ENCODE results near the gene KIF3B.
"Not testable (repeated sequence)": the region's sequence is repeated elsewhere in the genome, so short reads cannot be mapped to it uniquely, and the experiment has no call there.

KIF3B gene

DNA sequence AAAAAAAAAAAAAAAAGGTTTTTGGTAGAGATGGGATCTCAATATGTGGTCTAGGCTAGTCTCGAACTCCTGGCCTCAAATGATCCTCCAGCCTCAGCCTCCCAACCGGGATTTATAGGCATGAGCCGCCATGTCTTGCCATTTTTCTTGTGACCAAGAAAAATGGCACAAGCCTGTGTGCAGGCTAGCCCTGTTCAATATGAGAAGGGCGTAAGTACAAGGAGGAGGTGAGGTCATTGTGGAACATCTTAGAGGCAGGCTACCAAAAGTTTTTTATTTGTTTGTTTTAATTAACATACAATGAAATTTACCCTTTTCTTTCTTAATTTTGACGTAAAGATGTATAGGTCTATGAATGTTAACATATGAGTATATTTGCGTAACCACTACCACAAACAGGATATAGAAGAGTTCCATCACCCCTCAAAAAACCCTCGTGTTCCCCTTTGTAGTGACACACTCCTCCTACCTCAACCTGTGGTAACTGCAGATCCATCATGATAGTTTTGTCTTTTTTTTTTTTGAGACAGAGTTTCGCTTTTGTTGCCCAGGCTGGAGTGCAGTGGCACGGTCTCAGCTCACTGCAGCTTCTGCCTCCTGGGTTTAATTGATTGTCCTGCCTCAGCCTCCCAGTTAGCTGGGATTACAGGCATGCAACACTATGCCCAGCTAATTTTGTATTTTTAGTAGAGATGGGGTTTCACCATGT lies 28.3 kb upstream of the KIF3B start:
- DNase-seq = no peak

DNA sequence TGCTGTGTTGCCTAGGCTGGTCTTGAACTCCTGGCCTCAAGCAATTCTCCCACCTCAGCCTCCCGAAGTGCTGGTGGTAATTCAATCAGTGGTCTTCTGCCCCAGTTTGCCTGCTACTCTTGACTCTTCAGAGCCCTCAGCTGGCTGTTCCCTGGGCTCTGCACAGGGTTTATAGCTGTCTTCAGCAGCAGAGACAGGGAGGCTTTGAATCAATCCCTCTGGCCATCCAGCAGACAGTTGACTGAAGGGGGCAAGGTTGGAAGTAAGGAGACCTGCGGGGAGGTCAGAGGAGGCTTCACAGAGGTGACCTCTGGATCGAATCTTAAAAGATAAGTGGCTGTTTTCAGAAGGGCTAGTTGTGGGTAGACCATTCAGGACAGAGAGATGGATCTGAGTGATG lies 26.0 kb upstream of the KIF3B start:
- DNase-seq = no peak

DNA sequence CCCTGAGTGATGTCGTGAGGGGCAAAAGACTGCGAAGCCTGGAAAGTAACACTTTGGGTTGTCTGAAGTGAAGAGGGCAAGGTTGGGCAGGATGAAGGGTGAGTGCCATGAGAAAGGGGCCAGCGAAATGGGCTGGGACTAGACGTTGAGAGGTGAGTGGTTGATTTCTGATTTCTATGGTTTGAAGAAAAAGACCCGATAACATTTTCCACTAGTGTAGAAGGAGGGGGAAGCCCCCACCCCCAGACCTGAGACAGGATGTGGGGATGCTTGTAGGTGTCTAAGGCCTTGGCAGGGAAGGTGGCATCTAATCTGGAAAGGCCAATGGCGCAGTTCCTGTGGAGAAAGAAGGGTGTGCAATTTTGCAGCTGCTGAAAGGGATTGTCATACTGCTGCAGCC lies 25.3 kb upstream of the KIF3B start:
- DNase-seq = no peak

DNA sequence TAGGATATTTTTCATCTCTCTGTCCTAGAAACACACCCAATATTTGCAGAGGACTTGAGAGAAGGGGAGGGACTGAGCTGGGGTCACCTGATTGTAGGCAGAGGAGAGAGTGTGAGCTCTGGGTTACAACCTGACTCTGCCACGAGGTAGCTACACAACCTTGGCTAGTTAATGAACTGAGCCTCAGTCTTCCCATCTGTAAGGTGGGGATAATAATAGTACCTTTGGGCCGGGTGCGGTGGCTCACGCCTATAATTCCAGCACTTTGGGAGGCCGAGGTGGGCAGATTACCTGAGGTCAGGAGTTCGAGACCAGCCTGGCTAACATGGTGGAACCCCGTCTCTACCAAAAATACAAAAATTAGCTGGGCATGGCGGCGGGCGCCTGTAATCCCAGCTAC lies 16.5 kb upstream of the KIF3B start:
- DNase-seq = not testable (repeated sequence)

DNA sequence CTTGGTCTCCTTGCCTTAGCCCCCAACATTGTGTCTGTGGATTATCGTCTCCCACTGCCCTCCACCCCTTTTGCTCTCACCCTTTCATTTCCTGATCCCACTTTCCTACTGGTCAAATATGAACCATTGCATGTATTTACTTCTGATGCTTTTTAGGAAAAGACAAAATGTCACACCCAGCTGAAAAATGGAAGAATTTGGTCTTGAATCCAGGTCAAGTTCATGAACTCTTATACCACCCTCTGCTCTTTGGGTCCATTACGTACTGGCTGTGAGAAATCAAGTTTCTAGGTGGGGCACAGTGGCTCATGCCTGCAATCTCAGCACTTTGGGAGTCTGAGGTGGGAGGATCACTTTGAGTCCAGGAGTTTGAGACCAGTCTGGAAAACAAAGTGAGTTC lies 15.8 kb upstream of the KIF3B start:
- DNase-seq = no peak

GRCh38 chr20:32263398-32263954 lies 14.0 kb upstream of the KIF3B start:
- DNase-seq = no peak

- no peak for DNase-seq
Measured at GRCh38 chr20:32271620-32272019, 5.8 kb upstream of the KIF3B start.

GRCh38 chr20:32274359-32274758 lies 3.1 kb upstream of the KIF3B start:
- no peak for DNase-seq

- DNase-seq = not testable (repeated sequence)
Measured at GRCh38 chr20:32275163-32275562, 2.3 kb upstream of the KIF3B start.

GRCh38 chr20:32278199-32278643 lies 770 bp downstream of the KIF3B start:
- DNase-seq = no peak

DNA sequence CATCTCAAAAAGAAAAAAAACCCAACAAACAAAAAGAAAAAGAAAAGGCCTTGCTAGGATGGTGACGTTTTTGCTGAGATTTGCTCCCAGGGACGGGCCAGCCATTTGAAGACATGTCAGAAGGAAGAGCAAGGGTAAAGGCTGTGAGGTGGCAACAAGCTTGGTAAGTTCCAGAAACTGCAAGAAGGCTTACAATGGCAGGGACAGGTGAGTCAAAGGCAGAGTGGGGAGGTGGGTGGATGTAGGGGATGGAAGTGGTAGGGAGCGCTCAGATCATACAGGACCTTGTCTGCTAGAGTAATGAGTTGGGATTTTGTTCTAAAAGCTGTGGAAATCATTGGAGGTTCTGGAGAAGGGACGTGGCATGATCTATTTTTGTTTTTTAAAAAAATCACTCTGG lies 4.3 kb downstream of the KIF3B start:
- no peak for DNase-seq

DNA sequence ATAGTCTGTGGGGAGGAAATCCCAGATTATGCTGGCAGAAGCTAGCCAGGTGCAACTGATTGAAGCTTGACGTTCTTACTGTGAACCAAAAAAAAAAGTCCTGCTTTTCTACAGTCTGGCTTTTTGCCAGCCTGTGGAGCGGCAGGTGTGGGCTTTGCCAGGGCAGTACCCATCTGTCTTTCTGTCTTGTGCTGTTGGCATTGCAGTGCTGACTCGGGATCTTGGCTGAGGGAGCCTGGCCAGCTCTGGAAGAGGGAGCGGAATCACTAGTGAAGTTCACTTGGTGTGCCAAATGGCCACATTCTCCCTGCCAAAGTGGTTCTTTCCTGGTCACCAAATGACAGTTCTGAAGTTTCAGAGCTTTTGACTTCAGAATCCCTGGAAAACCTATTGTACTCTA lies 5.0 kb downstream of the KIF3B start:
- DNase-seq = peak; percentile 45

DNA sequence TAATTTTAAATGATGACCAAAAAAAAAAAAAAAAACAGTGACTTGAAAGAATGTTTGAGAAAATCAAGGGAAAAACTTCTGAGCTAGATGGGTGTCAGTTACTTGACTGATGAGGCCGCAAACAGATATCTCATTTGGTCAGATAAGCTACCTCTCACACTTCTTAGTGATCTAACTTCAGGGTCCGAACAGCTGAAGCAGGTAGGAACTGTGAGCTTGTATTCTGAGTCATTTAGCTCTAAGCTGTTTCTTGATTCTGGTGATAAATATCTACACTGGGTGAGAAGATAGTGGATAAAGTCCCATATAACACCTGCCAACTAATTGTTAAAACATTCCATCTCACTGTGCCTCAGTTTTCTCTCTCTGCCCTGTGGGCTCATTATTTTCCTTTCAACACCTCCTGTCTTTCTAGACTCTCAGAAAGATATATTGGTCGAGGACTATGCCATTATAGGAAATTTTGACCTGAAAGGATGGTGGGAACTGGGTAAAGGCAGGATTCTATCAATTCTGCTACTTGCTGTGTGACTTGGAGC lies 7.7 kb downstream of the KIF3B start:
- no peak for DNase-seq

DNA sequence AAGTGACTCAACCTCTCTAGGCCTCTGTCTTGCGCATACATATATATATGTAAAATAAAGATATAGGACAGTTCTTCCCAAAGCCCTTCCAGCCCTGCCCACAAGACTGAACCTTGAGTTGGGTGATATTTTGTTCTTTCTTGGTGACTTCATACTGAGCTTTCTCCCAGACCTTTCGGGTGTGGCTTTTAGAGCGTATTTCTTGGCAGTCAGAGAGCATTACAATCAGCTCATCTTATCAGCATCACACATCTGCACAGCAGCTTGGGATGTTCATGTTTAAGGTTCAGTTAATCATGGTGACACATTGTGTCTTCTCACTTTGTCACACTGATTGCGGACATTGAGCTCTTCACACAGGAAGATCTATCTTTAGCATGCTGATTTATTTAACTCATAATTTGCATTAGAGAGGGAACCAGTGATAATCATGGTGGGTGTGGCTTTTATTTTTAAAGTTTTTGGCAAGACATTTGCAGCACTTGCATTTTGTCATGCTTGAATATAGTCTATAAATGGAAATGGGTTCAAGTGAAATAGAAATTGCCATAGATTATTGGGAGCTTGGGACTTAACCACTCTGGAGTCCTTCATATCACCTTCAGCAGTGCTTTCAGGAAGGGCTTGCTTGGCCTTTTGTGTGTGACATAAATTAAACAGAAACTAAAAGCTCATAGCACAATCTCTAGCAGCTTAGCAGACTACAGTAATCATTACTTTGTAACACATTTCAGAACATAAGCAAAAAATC lies 8.3 kb downstream of the KIF3B start:
- no peak for DNase-seq

DNA sequence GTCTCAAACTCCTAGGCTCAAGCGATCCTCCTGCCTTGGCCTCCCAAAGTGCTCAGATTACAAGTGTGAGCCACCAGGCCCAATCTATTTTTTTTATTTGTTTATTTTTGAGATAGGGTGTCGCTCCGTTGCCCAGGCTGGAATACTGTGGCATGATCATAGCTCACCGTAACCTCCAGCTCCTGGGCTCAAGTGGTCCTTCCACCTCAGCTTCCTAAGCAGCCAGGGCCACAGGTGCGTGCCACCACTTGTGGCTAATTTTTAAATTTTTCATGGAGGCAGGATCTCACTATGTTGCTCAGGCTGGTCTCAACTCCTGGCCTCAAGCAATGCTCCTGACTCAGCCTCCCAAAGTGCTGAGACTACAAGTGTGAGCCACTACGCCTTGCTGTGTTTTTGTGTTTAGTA lies 9.8 kb downstream of the KIF3B start:
- DNase-seq = no peak

DNA sequence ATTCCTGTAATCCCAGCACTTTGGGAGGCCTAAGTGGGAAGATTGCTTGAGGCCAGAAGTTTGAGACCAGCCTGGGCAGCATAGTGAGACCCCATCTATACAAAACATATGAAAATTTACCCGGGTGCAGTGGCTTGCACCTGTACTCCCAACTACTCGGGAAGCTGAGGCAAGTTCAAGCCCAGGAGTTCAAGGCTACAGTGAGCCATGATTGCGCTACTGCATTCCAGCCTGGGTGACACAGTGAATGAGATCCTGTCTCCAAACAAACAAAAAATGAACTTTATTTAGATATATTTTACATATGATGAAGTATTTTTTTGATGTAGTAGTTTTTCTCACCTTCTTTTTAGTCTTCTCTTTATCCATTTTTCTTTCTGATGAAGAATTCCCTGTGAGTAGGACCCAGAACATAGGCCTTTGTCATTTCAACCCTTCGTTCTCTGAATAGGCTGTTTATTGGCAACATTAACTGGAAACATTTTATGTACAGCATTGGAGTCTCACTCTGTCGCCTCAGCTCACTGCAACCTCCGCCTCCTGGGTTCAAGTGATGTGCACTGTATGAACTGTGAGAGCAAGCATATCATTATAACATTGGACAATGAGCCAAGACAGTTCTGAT lies 10.9 kb downstream of the KIF3B start:
- no peak for DNase-seq

GRCh38 chr20:32289299-32289660 lies 11.8 kb downstream of the KIF3B start:
- DNase-seq = not testable (repeated sequence)

DNA sequence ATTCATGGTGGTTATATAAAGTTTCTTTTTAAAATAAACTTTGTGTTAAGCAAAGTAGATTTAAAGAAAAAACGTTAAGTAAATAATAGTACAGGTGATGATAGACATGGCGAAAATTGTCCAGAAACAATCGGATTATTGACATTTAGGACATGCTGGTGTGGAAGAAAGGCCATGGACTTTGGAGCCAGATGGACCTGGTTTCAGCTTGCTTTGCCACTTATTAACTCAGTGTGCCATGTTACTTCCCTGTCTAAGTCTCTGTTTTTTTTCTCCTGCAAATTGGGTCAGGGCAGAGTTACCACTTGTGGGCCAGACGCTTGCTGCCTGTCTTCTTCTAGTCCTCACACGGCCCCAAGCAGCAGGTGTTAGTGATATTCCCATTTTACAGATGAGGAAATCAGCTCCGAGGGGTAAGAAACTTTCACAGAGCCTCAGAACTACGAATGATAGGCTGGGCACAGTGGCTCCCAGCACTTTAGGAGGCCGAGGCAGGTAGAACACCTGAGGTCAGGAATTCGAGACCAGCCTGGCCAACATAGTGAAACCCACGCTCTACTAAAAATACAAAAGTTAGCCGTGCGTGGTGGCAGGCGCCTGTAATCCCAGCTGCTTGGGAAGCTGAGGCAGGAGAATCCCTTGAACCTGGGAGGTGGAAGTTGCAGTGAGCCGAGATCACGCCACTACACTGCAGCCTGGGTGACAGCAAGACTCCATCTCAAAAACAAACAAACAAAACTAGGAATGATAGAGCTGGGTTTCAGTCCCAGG lies 12.4 kb downstream of the KIF3B start:
- no peak for DNase-seq

- no peak for DNase-seq
Measured at GRCh38 chr20:32291166-32291565, 13.7 kb downstream of the KIF3B start.

GRCh38 chr20:32292548-32292947 lies 15.1 kb downstream of the KIF3B start:
- no peak for DNase-seq

DNA sequence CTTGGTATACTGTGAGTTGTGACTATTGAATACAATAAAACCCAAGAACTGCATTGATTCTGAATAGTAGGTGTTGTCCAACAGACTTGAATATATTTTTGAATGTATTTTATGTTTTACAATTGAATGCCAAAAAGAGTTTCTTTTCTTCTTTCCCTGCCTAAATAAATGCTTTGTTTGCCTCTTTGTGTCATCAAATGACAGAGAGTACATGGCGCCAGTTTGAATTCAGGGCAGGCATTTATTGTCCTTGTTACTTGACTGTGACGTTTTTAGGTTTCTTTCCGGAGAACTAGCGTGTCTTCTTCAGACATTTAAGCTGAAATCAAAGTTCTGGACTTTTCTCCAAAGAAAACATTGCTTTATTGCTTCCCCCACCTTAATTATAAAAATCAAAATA lies 16.6 kb downstream of the KIF3B start:
- no peak for DNase-seq

DNA sequence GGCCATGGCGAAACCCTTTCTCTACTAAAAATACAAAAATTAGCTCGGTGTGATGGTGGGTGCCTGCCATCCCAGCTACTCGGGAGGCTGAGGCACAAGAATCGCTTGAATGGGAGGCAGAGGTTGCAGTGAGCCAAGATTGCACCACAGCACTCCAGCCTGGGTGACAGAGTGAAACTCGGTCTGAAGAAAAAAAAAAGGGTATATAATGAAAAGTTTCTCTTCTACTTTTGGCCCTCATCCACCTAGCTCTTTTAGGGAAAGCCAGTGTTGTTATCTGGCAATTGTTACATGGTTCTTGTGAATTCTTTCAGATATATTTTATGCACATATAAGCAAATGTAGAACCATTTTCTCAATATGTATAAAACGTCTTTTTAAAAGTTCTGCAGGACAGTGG lies 19.0 kb downstream of the KIF3B start:
- no peak for DNase-seq
